Stimulated activated CD4-positive, alpha-beta T cell treated with anti-CD3 and anti-CD28 coated beads, Interleukin-4, amount 100 ng/mL, for 4 hours (primary cell): Measurements from ENCODE around the gene PDE6G.
"Not testable (repeated sequence)": the region's sequence is repeated elsewhere in the genome, so short reads cannot be mapped to it uniquely, and the experiment has no call there.

Source experiments
- DNase-seq, 2 experiments: peaks; one replicate each; pipeline ENCODE4 v3.0.0-alpha.2; 2020

Gene PDE6G

DNA sequence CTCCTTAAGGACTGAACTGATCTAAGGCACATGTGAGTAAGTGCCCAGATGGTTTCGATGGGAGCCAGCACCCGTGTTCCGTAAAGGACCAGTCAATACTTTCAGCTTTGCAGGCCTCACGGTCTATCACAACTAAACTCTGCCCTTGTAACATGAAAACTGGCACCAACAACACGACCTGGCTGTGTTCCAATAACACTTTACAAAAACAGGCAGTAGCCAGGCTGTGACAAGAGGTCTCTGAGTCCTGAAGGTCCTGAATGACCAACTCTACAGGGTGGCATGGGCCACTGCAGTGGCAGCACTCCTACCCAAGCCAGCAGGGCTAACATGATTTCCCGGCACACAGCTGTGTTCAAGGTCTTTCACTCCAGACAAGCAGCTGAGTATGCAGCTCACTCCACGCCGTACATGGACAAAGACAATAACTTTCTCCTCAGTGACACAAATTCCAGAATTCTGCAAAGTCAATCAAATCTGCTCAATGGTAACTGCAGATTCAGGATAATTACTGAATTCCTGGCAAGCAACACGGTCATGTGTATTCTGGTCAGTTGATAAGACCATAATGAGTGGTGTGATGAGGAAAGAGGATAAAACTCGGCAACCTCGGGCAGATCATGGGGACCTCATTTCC lies 34.7 kb downstream of the PDE6G start:
- DNase-seq = no peak

DNA sequence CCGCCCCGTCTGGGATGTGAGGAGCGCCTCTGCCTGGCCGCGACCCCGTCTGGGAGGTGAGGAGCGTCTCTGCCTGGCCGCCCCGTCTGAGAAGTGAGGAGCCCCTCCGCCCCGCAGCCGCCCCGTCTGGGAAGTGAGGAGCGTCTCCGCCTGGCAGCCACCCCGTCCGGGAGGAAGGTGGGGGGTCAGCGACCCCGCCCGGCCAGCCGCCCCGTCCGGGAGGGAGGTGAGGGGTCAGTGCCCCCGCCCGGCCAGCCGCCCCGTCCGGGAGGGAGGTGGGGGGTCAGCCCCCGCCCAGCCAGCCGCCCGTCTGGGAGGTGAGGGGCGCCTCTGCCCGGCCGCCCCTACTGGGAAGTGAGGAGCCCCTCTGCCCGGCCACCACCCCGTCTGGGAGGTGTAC lies 38.0 kb downstream of the PDE6G start:
- not testable (repeated sequence) for DNase-seq

DNA sequence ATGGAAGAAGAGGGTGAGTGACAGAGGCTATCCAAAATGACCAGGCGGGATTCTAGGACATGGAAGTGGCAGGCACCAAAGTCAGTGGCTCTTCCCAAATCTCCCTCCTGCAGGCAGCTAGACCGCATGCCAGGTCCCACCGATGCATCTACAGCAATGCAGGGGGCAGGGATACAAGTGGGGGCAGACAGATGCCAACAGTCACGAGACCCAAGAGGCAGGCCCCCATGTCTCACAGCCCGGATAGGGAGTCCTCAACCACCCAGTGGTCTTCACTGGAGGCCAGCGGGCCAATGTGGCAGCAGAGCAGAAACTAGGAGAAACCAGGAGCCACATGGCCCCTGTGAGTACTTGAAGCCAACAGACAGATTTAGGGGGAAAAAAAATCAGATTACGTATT lies 39.5 kb downstream of the PDE6G start:
- no peak for DNase-seq

DNA sequence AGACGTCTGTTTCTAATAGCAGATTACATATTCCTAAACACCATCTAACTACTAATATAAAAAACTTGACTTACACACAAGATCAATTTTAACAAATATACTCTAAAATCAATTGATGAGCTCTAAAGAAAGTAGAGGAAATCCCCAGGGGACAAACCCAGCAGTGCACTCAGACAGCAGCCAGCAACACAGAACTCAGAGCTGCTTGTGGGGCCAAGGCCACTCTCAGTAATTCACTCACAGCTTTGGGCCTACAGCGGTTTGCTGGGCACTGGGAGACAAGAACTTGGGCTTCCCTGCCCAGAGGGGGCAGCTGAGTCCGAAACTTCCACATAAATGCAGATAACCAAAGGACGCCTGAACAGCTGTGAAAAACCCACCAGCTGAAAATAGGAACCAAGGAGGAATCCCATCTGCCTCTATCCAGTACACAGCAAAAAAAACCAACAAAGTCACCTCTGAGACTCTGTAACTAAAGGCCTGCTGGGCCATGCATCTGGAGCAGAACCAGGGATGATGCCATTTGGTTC lies 40.9 kb downstream of the PDE6G start:
- no peak for DNase-seq

DNA sequence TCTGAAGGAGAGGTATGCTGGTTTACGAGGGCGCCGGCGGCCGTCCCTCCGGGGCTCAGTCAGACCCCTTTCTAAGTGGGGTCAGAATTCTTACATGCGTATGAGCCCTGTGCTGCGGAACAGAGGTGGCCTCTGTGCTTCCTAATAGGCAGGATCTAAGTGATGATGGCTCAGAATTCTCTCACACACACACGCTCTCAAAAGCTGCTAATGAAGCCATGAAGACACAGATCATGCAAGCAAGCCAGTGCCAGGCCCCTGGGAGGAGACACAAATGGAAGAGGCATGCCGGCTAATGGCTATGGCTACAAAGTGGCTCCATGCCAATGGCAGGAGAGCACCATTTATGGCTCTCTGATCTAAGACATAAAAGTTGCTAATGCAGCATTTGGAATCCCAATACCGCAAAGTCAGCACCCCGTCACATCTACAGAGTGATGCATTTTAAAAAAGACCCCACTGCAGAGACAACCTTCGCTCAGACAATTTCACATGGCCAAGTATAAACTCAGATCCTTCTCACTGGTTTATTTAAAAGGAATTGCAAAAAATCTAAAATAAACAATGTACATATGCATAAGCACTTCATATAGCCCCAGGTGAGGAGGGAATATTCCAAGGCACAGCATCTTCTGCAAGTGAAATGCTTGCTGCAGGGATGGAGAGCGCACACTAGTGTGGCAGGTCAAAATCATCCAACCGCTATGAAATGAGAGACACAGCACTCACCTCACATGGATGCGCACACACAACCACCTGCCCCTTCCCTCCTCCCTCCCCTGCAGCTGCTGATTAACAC lies 44.0 kb downstream of the PDE6G start:
- DNase-seq = no peak

DNA sequence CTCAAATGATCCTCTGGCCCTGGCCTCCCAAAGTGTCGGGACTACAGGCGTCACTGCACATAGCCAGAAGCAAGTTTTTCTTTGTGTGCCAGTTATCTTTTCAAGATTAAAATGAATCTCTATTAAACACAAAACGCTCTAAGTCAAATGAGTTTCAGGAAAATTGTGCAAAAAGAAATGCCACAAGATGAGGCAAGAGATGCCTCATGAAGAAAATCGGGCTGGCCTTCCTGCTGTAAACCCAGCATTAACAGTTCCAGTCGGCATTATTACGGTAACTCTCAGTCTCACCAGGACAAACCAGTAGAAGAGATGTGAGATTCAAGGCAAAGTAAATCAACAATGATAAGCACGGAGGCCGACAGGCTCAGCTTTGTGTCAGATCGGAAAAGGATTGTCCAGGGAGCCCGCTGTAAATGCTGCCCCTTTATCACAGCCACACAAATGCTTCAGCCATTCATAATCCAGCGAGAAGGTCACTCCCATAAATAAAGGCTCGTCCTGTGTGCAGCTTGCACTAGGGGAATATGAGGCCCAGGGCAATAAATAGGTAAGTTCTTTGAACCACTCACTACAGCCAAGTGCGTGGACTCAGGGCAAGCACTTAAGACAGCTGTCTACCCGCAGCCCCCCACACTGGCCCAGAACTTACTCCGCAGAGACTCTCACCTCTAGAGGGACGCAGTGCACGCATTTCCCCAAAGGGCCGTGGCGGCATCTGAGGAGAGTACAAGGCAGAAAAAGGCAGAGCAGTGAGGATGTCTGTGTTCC lies 46.6 kb downstream of the PDE6G start:
- DNase-seq = no peak

DNA sequence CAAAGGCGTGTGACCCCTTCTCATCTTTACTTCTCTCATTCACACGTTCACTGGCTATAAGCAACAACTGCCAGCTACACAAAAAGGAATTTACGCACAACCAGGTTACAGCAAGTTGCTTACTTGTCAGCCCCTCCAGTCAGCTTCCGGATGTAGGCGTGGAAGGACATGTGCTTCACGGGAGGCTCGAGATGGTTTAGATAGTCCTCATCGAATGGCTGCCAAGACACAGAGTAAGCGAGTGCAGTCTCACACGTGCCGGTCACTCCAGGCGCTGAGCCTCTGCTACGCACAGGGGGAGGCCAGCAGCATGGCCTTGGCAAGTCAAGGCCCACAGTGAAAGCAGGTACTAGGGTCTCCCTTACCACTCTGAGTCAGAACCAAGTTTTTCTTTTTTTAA lies 47.7 kb downstream of the PDE6G start:
- DNase-seq = no peak

DNA sequence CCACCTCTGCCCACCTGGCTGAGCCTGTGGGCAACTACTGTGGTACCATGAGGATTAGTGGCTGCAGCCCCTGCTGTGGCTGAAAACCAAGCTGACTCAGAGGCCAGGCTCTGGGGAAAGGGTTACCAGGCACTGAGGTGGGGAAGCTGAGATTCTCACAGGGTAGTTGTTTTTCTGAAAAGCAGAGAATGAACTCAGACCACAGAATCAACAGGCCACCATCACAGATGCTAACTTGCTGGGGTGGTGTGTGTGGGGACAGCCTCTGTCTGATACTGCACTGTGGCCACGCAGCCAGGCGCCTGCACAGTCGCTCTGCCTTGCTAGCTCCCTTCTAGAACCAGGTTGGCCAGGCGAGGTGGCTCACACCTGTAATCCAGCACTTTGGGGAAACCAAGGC lies 48.3 kb downstream of the PDE6G start:
- no peak for DNase-seq

DNA sequence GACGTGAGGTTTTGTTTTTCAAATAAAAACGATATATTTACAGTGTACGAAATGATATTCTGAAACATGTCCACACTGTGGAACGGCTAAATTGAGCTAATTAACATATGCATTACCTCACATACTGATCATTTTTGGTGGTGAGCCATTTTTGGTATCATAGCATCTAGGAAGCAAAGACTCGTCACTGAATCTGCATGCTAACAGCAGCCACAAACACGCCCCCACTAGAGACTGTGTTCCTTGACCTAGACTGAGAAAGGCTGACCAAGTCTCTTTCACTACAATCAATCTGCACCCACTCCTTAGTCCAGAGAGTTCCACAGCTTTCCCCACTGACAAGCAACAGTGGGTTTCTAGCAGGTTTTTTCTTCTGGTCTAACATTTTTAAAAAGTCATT lies 48.9 kb downstream of the PDE6G start:
- no peak for DNase-seq

DNA sequence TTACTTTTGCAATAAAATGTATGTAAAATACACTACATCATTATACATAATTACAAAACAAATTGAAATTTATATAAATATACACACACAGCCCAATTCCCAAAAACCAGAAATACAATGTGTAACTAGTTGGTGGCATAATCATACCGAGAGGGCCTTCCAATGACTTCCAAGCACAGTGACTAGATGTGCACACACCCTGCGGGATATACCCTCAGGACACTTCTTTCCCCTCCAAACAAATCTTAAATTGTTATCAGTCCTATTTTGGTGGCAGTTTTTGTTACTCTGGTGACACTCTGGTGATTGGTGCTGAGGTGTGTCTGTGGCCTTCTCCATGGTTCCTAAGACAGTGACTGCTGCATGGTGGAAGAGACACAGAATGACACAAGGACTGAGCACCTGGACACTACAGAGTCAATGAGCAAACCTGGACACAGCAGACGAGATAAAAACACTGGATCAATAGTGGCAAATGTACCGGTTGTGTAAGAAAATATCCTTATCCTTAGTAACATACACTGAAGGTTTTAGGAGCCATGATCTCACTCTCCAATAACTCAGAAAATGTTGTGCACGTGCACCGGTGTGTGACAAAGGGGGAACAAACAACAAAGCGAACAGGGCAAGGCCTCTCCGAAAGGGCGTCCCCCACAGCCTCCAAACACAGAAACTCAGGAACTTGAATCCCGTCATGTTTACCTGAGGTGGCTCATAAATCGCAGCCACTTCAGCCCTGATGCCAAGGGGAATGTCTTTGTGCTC lies 52.3 kb downstream of the PDE6G start:
- DNase-seq = no peak

DNA sequence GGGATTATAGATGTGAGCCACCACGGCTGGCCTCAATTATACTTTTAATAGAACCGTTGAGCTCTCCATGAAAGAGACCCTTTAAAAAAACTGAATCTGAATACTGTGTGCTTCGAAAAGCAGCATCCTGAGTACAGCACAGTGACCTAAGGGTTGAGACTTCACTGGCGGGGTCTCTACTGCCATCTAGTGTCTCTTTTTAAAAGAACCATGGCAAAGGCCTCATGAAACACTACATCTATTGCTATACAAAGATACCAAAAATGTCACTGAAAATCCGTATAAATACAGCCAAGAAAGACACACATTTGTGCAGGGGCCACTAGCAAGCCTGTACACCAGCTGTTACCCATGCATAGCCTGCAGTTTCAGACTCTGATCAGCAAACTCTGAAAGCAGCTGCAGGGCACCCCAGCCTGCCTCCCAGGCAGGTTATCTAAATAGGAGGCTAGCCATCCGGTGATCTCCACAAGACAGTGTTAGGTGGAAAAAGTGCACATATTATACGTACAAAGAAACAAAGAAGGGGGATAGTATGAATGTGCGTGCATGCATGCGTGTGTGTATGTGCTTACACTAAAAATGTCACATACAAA lies 54.7 kb downstream of the PDE6G start:
- DNase-seq = peak in 1 of 2 experiments; percentile 28
